ENCODE results near the gene COA1.

GRCh38 chr7:43671521-43671920, 57.8 kb downstream of the COA1 start:
- TF ChIP-seq POLR2AphosphoS5 (IDR thresholded peaks at IDR 0.05) (no peak), CTCF (IDR thresholded peaks at IDR 0.05; ENCODE audit: poor library complexity, severe bottlenecking) (no peak), EP300 (conservative IDR thresholded peaks at IDR 0.05; ENCODE audit: poor library complexity, severe bottlenecking) (no peak), EZH2 (IDR thresholded peaks at IDR 0.05; ENCODE audit: borderline replicate concordance, insufficient read depth, low read length, poor library complexity, severe bottlenecking) (no peak), REST (IDR thresholded peaks at IDR 0.05; ENCODE audit: borderline replicate concordance) (no peak)

Measured in neural cell (in vitro differentiated cells).